Measurements from ENCODE around the gene DPYD. TPM values are rescaled to one million over a fixed set of nuclear protein-coding genes. Genes with fewer than 3 reads are reported as not detected.
A peak's percentile ranks its signal among the peaks of the same experiment; 100 is the strongest.

DPYD gene
- total RNA-seq, 2 donors from 2014 or later = 4.9 to 11.7 TPM

- Histone ChIP-seq H3K4me1 (no peaks in the 10 kb centered on the region), H3K27ac (no peak overlapping the region), H3K9me3 (no peaks in the 10 kb centered on the region), H3K9ac (ENCODE audit: low read depth in 2 of 2, low read length in 2 of 2) (no peak overlapping the region), H3K27me3 (no peaks in the 10 kb centered on the region), H3K36me3 (no peaks in the 10 kb centered on the region), H3K4me3 (no peak overlapping the region)
- intact Hi-C loops (cut with DNase I) = no loop called here
- peak; percentile 1 for TF ChIP-seq CTCF (IDR thresholded peaks at IDR 0.05)
- DNase-seq = no peak
Measured at GRCh38 chr1:97138515-97139032, 782.3 kb downstream of the DPYD start.

GRCh38 chr1:97137862-97138514 lies 782.8 kb downstream of the DPYD start:
- no peak overlapping the region for H3K27ac ChIP-seq
- H3K4me1 ChIP-seq = no peaks in the 10 kb centered on the region
- H3K27me3 ChIP-seq = no peaks in the 10 kb centered on the region
- no peak overlapping the region for H3K9ac ChIP-seq (ENCODE audit: low read depth in 2 of 2, low read length in 2 of 2)
- peak; percentile 51 for TF ChIP-seq CTCF (IDR thresholded peaks at IDR 0.05)
- H3K4me3 ChIP-seq = no peak overlapping the region
- H3K36me3 ChIP-seq = no peaks in the 10 kb centered on the region
- intact Hi-C loops (cut with DNase I) = no loop called here
- H3K9me3 ChIP-seq = no peaks in the 10 kb centered on the region
- peak; percentile 41 for DNase-seq

GRCh38 chr1:97136996-97137395 lies 783.8 kb downstream of the DPYD start:
- intact Hi-C loops (cut with DNase I) = no loop called here
- TF ChIP-seq CTCF (IDR thresholded peaks at IDR 0.05) = no peak
- H3K9me3 ChIP-seq = no peaks in the 10 kb centered on the region

GRCh38 chr1:97135972-97136371 lies 784.9 kb downstream of the DPYD start:
- no peak overlapping the region for H3K4me3 ChIP-seq
- TF ChIP-seq CTCF (IDR thresholded peaks at IDR 0.05) = no peak
- no peak overlapping the region for H3K27ac ChIP-seq
- no peaks in the 10 kb centered on the region for H3K36me3 ChIP-seq
- H3K4me1 ChIP-seq = no peaks in the 10 kb centered on the region
- H3K9me3 ChIP-seq = no peaks in the 10 kb centered on the region
- no peaks in the 10 kb centered on the region for H3K27me3 ChIP-seq
- no peak overlapping the region for H3K9ac ChIP-seq (ENCODE audit: low read depth in 2 of 2, low read length in 2 of 2)
- intact Hi-C loops (cut with DNase I) = no loop called here
- no peak for DNase-seq

More at GRCh38 chr1:97136996-97137395, 783.8 kb downstream of the DPYD start:
- H3K9ac ChIP-seq (ENCODE audit: low read depth in 2 of 2, low read length in 2 of 2) = no peak overlapping the region
- no peaks in the 10 kb centered on the region for H3K27me3 ChIP-seq
- H3K4me1 ChIP-seq = no peaks in the 10 kb centered on the region
- no peak overlapping the region for H3K4me3 ChIP-seq
- no peaks in the 10 kb centered on the region for H3K36me3 ChIP-seq
- no peak for DNase-seq
- H3K27ac ChIP-seq = no peak overlapping the region

GRCh38 chr1:97128426-97128825 lies 792.4 kb downstream of the DPYD start:
- H3K4me3 ChIP-seq = no peak overlapping the region
- H3K27me3 ChIP-seq = no peaks in the 10 kb centered on the region
- no peaks in the 10 kb centered on the region for H3K4me1 ChIP-seq
- DNase-seq = no peak
- H3K9me3 ChIP-seq = no peaks in the 10 kb centered on the region
- no peak overlapping the region for H3K27ac ChIP-seq
- H3K9ac ChIP-seq (ENCODE audit: low read depth in 2 of 2, low read length in 2 of 2) = no peak overlapping the region
- no peak for TF ChIP-seq CTCF (IDR thresholded peaks at IDR 0.05)
- no peaks in the 10 kb centered on the region for H3K36me3 ChIP-seq
- intact Hi-C loops (cut with DNase I) = no loop called here

Data from colonic mucosa (tissue), 4 donors.